Measurements from ENCODE around the gene ACAT2. TPM values are rescaled to one million over a fixed set of nuclear protein-coding genes. Genes with fewer than 3 reads are reported as not detected.
A peak's percentile ranks its signal among the peaks of the same experiment; 100 is the strongest.

ACAT2 gene
- total and polyA plus RNA-seq, 2 donors, result 18.7 to 43.0 TPM

- no peaks in the 10 kb centered on the region for H3K4me1 ChIP-seq (ENCODE audit: control insufficient read depth in 2 of 2, insufficient read depth in 2 of 2, low read length in 2 of 2)
- no peak overlapping the region for H3K4me3 ChIP-seq (ENCODE audit: low read length in 2 of 2)
- 0% methylated on average over 1 of the region's 1 CpG for WGBS
- H3K9me3 ChIP-seq (ENCODE audit: control insufficient read depth in 2 of 2, insufficient read depth in 1 of 2, low read length in 1 of 2), result peaks cover 0 to 1% of the 10 kb centered on the region in 2 donors
- no peak overlapping the region for H3K27ac ChIP-seq (ENCODE audit: low read depth in 1 of 2, low read length in 1 of 2)
- no peaks in the 10 kb centered on the region for H3K27me3 ChIP-seq (ENCODE audit: control insufficient read depth in 2 of 2, insufficient read depth in 1 of 2, low read length in 1 of 2)
- DNase-seq (ENCODE audit: low read depth in 6 of 9, low spot score in 9 of 9), result no peak
- H3K36me3 ChIP-seq (ENCODE audit: control insufficient read depth in 2 of 2, insufficient read depth in 2 of 2, low read length in 1 of 2), result peaks cover 24 to 66% of the 10 kb centered on the region in 2 donors
Observed at GRCh38 chr6:159772196-159772595, 10.4 kb downstream of the ACAT2 start.

GRCh38 chr6:159777240-159777904 is 15.5 kb downstream of the ACAT2 start:
- 90% methylated on average over 7 of the region's 7 CpGs for WGBS
- Histone ChIP-seq H3K9me3 (ENCODE audit: control insufficient read depth in 2 of 2, insufficient read depth in 1 of 2, low read length in 1 of 2) (no peaks in the 10 kb centered on the region), H3K36me3 (ENCODE audit: control insufficient read depth in 2 of 2, insufficient read depth in 2 of 2, low read length in 1 of 2) (peaks cover 22 to 76% of the 10 kb centered on the region in 2 donors), H3K4me1 (ENCODE audit: control insufficient read depth in 2 of 2, insufficient read depth in 2 of 2, low read length in 2 of 2) (no peaks in the 10 kb centered on the region), H3K27me3 (ENCODE audit: control insufficient read depth in 2 of 2, insufficient read depth in 1 of 2, low read length in 1 of 2) (no peaks in the 10 kb centered on the region), H3K27ac (ENCODE audit: low read depth in 1 of 2, low read length in 1 of 2) (no peak overlapping the region), H3K4me3 (ENCODE audit: low read length in 2 of 2) (no peak overlapping the region)
- DNase-seq (ENCODE audit: low read depth in 6 of 9, low spot score in 9 of 9), result no peak

GRCh38 chr6:159778131-159778530 is 16.3 kb downstream of the ACAT2 start:
- Histone ChIP-seq H3K36me3 (ENCODE audit: control insufficient read depth in 2 of 2, insufficient read depth in 2 of 2, low read length in 1 of 2) (peaks cover 29 to 79% of the 10 kb centered on the region in 2 donors), H3K27me3 (ENCODE audit: control insufficient read depth in 2 of 2, insufficient read depth in 1 of 2, low read length in 1 of 2) (no peaks in the 10 kb centered on the region), H3K27ac (ENCODE audit: low read depth in 1 of 2, low read length in 1 of 2) (no peak overlapping the region), H3K9me3 (ENCODE audit: control insufficient read depth in 2 of 2, insufficient read depth in 1 of 2, low read length in 1 of 2) (no peaks in the 10 kb centered on the region), H3K4me1 (ENCODE audit: control insufficient read depth in 2 of 2, insufficient read depth in 2 of 2, low read length in 2 of 2) (no peaks in the 10 kb centered on the region), H3K4me3 (ENCODE audit: low read length in 2 of 2) (no peak overlapping the region)
- DNase-seq (ENCODE audit: low read depth in 6 of 9, low spot score in 9 of 9), result no peak
- 95% methylated on average over 1 of the region's 1 CpG for WGBS

- 95% methylated on average over 3 of the region's 3 CpGs for WGBS
- Histone ChIP-seq H3K27ac (ENCODE audit: low read depth in 1 of 2, low read length in 1 of 2) (no peak overlapping the region), H3K27me3 (ENCODE audit: control insufficient read depth in 2 of 2, insufficient read depth in 1 of 2, low read length in 1 of 2) (no peaks in the 10 kb centered on the region), H3K4me1 (ENCODE audit: control insufficient read depth in 2 of 2, insufficient read depth in 2 of 2, low read length in 2 of 2) (no peaks in the 10 kb centered on the region), H3K36me3 (ENCODE audit: control insufficient read depth in 2 of 2, insufficient read depth in 2 of 2, low read length in 1 of 2) (peaks cover 33 to 81% of the 10 kb centered on the region in 2 donors), H3K4me3 (ENCODE audit: low read length in 2 of 2) (no peak overlapping the region), H3K9me3 (ENCODE audit: control insufficient read depth in 2 of 2, insufficient read depth in 1 of 2, low read length in 1 of 2) (no peaks in the 10 kb centered on the region)
- no peak for DNase-seq (ENCODE audit: low read depth in 6 of 9, low spot score in 9 of 9)
Observed at GRCh38 chr6:159778542-159779103, 16.8 kb downstream of the ACAT2 start.

GRCh38 chr6:159788276-159788675 is 26.4 kb downstream of the ACAT2 start:
- H3K4me1 ChIP-seq (ENCODE audit: control insufficient read depth in 2 of 2, insufficient read depth in 2 of 2, low read length in 2 of 2), result peaks cover 14 to 23% of the 10 kb centered on the region in 2 donors
- peak overlapping the region; percentile 53 to 87 for H3K4me3 ChIP-seq (ENCODE audit: low read length in 2 of 2)
- H3K36me3 ChIP-seq (ENCODE audit: control insufficient read depth in 2 of 2, insufficient read depth in 2 of 2, low read length in 1 of 2), result peaks cover 18 to 55% of the 10 kb centered on the region in 2 donors
- peaks cover 0 to 5% of the 10 kb centered on the region in 2 donors for H3K9me3 ChIP-seq (ENCODE audit: control insufficient read depth in 2 of 2, insufficient read depth in 1 of 2, low read length in 1 of 2)
- DNase-seq (ENCODE audit: low read depth in 6 of 9, low spot score in 9 of 9), result peak in 3 of 9 donors; percentile 12 to 33 (median 13)
- H3K27me3 ChIP-seq (ENCODE audit: control insufficient read depth in 2 of 2, insufficient read depth in 1 of 2, low read length in 1 of 2), result no peaks in the 10 kb centered on the region
- H3K27ac ChIP-seq (ENCODE audit: low read depth in 1 of 2, low read length in 1 of 2), result peak overlapping the region in 1 of 2 donors; percentile 100
- WGBS, result 59% methylated on average over 15 of the region's 15 CpGs

GRCh38 chr6:159788753-159789376 is 27.0 kb downstream of the ACAT2 start:
- Histone ChIP-seq H3K36me3 (ENCODE audit: control insufficient read depth in 2 of 2, insufficient read depth in 2 of 2, low read length in 1 of 2) (peaks cover 12 to 51% of the 10 kb centered on the region in 2 donors), H3K9me3 (ENCODE audit: control insufficient read depth in 2 of 2, insufficient read depth in 1 of 2, low read length in 1 of 2) (peaks cover 0 to 5% of the 10 kb centered on the region in 2 donors), H3K27me3 (ENCODE audit: control insufficient read depth in 2 of 2, insufficient read depth in 1 of 2, low read length in 1 of 2) (no peaks in the 10 kb centered on the region), H3K27ac (ENCODE audit: low read depth in 1 of 2, low read length in 1 of 2) (peak overlapping the region; percentile 84 to 100), H3K4me3 (ENCODE audit: low read length in 2 of 2) (peak overlapping the region; percentile 53 to 87), H3K4me1 (ENCODE audit: control insufficient read depth in 2 of 2, insufficient read depth in 2 of 2, low read length in 2 of 2) (peaks cover 14 to 23% of the 10 kb centered on the region in 2 donors)
- DNase-seq (ENCODE audit: low read depth in 6 of 9, low spot score in 9 of 9), result peak in 5 of 9 donors; percentile 28 to 56 (median 33)
- under 1% methylated on average over 60 of the region's 60 CpGs for WGBS

- Histone ChIP-seq H3K36me3 (ENCODE audit: control insufficient read depth in 2 of 2, insufficient read depth in 2 of 2, low read length in 1 of 2) (peaks cover 9 to 48% of the 10 kb centered on the region in 2 donors), H3K9me3 (ENCODE audit: control insufficient read depth in 2 of 2, insufficient read depth in 1 of 2, low read length in 1 of 2) (peaks cover 0 to 5% of the 10 kb centered on the region in 2 donors), H3K4me1 (ENCODE audit: control insufficient read depth in 2 of 2, insufficient read depth in 2 of 2, low read length in 2 of 2) (peaks cover 14 to 23% of the 10 kb centered on the region in 2 donors), H3K4me3 (ENCODE audit: low read length in 2 of 2) (peak within 1 kb of the TSS; percentile 53 to 87), H3K27ac (ENCODE audit: low read depth in 1 of 2, low read length in 1 of 2) (peak within 1 kb of the TSS; percentile 97 to 100), H3K27me3 (ENCODE audit: control insufficient read depth in 2 of 2, insufficient read depth in 1 of 2, low read length in 1 of 2) (no peaks in the 10 kb centered on the region)
- WGBS, result under 1% methylated on average over 64 of the region's 64 CpGs
- DNase-seq (ENCODE audit: low read depth in 6 of 9, low spot score in 9 of 9), result peak; percentile 99 to 100 (median 100)
Observed at GRCh38 chr6:159789377-159790148, 27.7 kb downstream of the ACAT2 start, which contains the start of gene TCP1. Gene TCP1 (minus strand): TSS chr6:159789602. CDS start chr6:159789468, 134 bp downstream.

- Histone ChIP-seq H3K27ac (ENCODE audit: low read depth in 1 of 2, low read length in 1 of 2) (peak within 1 kb of the TSS; percentile 97 to 100), H3K4me1 (ENCODE audit: control insufficient read depth in 2 of 2, insufficient read depth in 2 of 2, low read length in 2 of 2) (peaks cover 14 to 23% of the 10 kb centered on the region in 2 donors), H3K36me3 (ENCODE audit: control insufficient read depth in 2 of 2, insufficient read depth in 2 of 2, low read length in 1 of 2) (peaks cover 3 to 45% of the 10 kb centered on the region in 2 donors), H3K4me3 (ENCODE audit: low read length in 2 of 2) (peak within 1 kb of the TSS; percentile 53 to 87), H3K9me3 (ENCODE audit: control insufficient read depth in 2 of 2, insufficient read depth in 1 of 2, low read length in 1 of 2) (peaks cover 0 to 5% of the 10 kb centered on the region in 2 donors), H3K27me3 (ENCODE audit: control insufficient read depth in 2 of 2, insufficient read depth in 1 of 2, low read length in 1 of 2) (no peaks in the 10 kb centered on the region)
- peak; percentile 76 to 97 (median 93) for DNase-seq (ENCODE audit: low read depth in 6 of 9, low spot score in 9 of 9)
- whole genome bisulfite sequencing, result under 1% methylated on average over 56 of the region's 56 CpGs
Observed at GRCh38 chr6:159790149-159790955, 28.5 kb downstream of the ACAT2 start, which contains the start of gene MRPL18. Gene MRPL18 (plus strand): TSS chr6:159790467. CDS start chr6:159790588, 121 bp downstream.

Measured in thymus (tissue), 11 donors.